ENCODE results near the gene SFMBT2. TPM values are rescaled to one million over a fixed set of nuclear protein-coding genes. Genes with fewer than 3 reads are reported as not detected.

The SFMBT2 gene
- total RNA-seq, 1 experiment from 2014 or later = 0.02 TPM

- no TSS peak for BruUV-seq (replicated peaks)
- POLR2A ChIA-PET = no interaction called here
- H3K9me3 ChIP-seq (ENCODE audit: control insufficient read depth in 1 of 2, insufficient read depth in 1 of 2, low read depth in 1 of 2, low read length in 2 of 2) = no peaks in the 10 kb centered on the region
- H4K20me1 ChIP-seq (ENCODE audit: insufficient read depth) = no peaks in the 10 kb centered on the region
- ATAC-seq = no peak
- H3K9me2 ChIP-seq (ENCODE audit: insufficient read depth) = no peaks in the 10 kb centered on the region
- CTCF ChIA-PET = no interaction called here
- no peaks in the 10 kb centered on the region for H3K79me2 ChIP-seq (ENCODE audit: insufficient read depth, low read length)
- H2AFZ ChIP-seq (ENCODE audit: low read depth, low read length, poor library complexity, severe bottlenecking) = no peak overlapping the region
- H3K27me3 ChIP-seq (ENCODE audit: insufficient read depth, low read length) = 0 out of 2 replicates have a peak, but pooled peaks cover 7% of the 10 kb centered on the region
- no peak overlapping the region for H3K27ac ChIP-seq (ENCODE audit: low read depth, low read length)
- no peak for TF ChIP-seq ELF1 (IDR thresholded peaks at IDR 0.05; ENCODE audit: borderline replicate concordance, low read depth)
- no peak for TF ChIP-seq SRF (IDR thresholded peaks at IDR 0.05; ENCODE audit: low read depth)
- TF ChIP-seq ZNF274 (IDR thresholded peaks at IDR 0.05; ENCODE audit: low read depth, low read length) = no peak
- TF ChIP-seq EGR1 (IDR thresholded peaks at IDR 0.05; ENCODE audit: low read depth) = no peak
- TF ChIP-seq RAD21 (IDR thresholded peaks at IDR 0.05; ENCODE audit: low read depth) = no peak
- TF ChIP-seq EZH2 (IDR thresholded peaks at IDR 0.05) = no peak
- no peak for TF ChIP-seq CTCF (IDR thresholded peaks at IDR 0.05 in 2 of 3, conservative IDR thresholded peaks at IDR 0.05 in 1 of 3; ENCODE audit: borderline replicate concordance in 1 of 3, insufficient read depth in 1 of 3, low read depth in 2 of 3, low read length in 2 of 3)
- TF ChIP-seq EZH2phosphoT487 (IDR thresholded peaks at IDR 0.05; ENCODE audit: borderline replicate concordance) = no peak
- no peak for TF ChIP-seq ATF3 (IDR thresholded peaks at IDR 0.05)
- no peak for TF ChIP-seq SIN3A (IDR thresholded peaks at IDR 0.05; ENCODE audit: low read depth)
- TF ChIP-seq ZFX (IDR thresholded peaks at IDR 0.05) = no peak
- no peak for TF ChIP-seq REST (IDR thresholded peaks at IDR 0.05; ENCODE audit: low read depth)
- no peak for DNase-seq (ENCODE audit: low read depth, low spot score)
- RAD21 ChIA-PET (ENCODE audit: low non-redundant PET in 1 of 2, low total read pairs in 2 of 2, uncharacterized antibody in 2 of 2, unreplicated experiment in 2 of 2) = no interaction called here
- H3K4me3 ChIP-seq (replicated peaks in 1 of 2; ENCODE audit: low read depth in 1 of 2, low read length in 2 of 2) = no peak overlapping the region
- intact Hi-C loops (cut with micrococcal nuclease) = no loop called here
- no peak overlapping the region for H3K9ac ChIP-seq (ENCODE audit: low read length)
- no peaks in the 10 kb centered on the region for H3K36me3 ChIP-seq (ENCODE audit: control insufficient read depth in 1 of 2, insufficient read depth in 2 of 2, low read length in 2 of 2)
- no peak overlapping the region for H3K4me2 ChIP-seq (ENCODE audit: low read length)
- no peaks in the 10 kb centered on the region for H3K4me1 ChIP-seq (ENCODE audit: control insufficient read depth in 1 of 2, insufficient read depth in 2 of 2, low read length in 2 of 2)
Measured at GRCh38 chr10:7188456-7189050, 222.3 kb downstream of the SFMBT2 start.

Measured in HCT116 (cell line).